ENCODE results near the gene S100A9. TPM values are rescaled to one million over a fixed set of nuclear protein-coding genes. Genes with fewer than 3 reads are reported as not detected.

The S100A9 gene
- polyA plus RNA-seq, 3 donors = 20,498 to 43,602 (median 40,800) TPM

DNA sequence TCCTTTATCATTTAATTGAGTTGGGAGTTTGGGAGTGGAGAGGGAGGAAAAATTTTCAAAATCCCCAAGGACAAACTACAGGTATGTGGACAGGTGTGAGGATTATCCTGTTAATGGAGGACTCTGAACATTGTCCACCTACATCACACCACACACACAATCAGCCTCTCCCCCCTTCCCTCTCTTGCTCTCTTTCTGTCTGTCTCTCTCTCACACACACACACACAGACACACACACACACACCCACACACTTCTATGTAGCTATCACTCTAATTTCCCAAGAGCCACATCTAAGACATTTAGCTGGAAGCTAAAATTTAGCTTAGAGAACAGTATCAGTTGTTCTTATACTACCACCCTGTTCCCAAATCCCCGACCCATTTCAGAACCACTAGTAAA, 31.7 kb downstream of the S100A9 start:
- H3K27me3 ChIP-seq (ENCODE audit: control insufficient read depth in 2 of 2, insufficient read depth in 2 of 2, low read length in 2 of 2) = no peaks in the 10 kb centered on the region
- H3K9ac ChIP-seq (ENCODE audit: insufficient read depth, low read length, poor library complexity, severe bottlenecking) = no peak overlapping the region
- peak overlapping the region; percentile 82 for H3K4me2 ChIP-seq (replicated peaks; ENCODE audit: extremely low read depth, low read length, poor library complexity, severe bottlenecking)
- Mint-ChIP-seq H3K36me3 (peaks cover 6 to 19% of the 10 kb centered on the region in 2 donors), H3K4me3 (peak overlapping the region; percentile 100), H3K27me3 (ENCODE audit: low read depth in 3 of 3) (no peaks in the 10 kb centered on the region), H3K4me1 (peaks cover 95% of the 10 kb centered on the region), H3K9me3 (peaks cover 0 to 2% (median 0%) of the 10 kb centered on the region in 7 donors), H3K27ac (peak overlapping the region; percentile 97 to 100 (median 99))
- peaks cover 56% of the 10 kb centered on the region for H3K79me2 ChIP-seq (ENCODE audit: insufficient read depth, low read length)
- TF ChIP-seq, protein P1, sequence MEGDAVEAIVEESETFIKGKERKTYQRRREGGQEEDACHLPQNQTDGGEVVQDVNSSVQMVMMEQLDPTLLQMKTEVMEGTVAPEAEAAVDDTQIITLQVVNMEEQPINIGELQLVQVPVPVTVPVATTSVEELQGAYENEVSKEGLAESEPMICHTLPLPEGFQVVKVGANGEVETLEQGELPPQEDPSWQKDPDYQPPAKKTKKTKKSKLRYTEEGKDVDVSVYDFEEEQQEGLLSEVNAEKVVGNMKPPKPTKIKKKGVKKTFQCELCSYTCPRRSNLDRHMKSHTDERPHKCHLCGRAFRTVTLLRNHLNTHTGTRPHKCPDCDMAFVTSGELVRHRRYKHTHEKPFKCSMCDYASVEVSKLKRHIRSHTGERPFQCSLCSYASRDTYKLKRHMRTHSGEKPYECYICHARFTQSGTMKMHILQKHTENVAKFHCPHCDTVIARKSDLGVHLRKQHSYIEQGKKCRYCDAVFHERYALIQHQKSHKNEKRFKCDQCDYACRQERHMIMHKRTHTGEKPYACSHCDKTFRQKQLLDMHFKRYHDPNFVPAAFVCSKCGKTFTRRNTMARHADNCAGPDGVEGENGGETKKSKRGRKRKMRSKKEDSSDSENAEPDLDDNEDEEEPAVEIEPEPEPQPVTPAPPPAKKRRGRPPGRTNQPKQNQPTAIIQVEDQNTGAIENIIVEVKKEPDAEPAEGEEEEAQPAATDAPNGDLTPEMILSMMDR (IDR thresholded peaks at IDR 0.05) = no peak
- no CpG with 5 or more reads among the region's 1 CpG for WGBS (ENCODE audit: insufficient coverage)
- H3K27ac ChIP-seq (ENCODE audit: low read depth in 1 of 2, low read length in 2 of 2) = peak overlapping the region; percentile 79 to 87
- DNase-seq = no peak
- no peaks in the 10 kb centered on the region for H3K36me3 ChIP-seq (replicated peaks in 1 of 2; ENCODE audit: control insufficient read depth in 1 of 2, insufficient read depth in 2 of 2, low read length in 2 of 2)
- peaks cover 87 to 96% of the 10 kb centered on the region in 2 donors for H3K4me1 ChIP-seq (ENCODE audit: control insufficient read depth in 1 of 2, insufficient read depth in 2 of 2, low read length in 2 of 2)
- intact Hi-C loops (cut with micrococcal nuclease) = no loop called here
- H2AFZ ChIP-seq (ENCODE audit: insufficient read depth, low read depth, low read length, poor library complexity, severe bottlenecking) = no peak overlapping the region
- H3K9me3 ChIP-seq (replicated peaks in 1 of 2; ENCODE audit: control insufficient read depth in 1 of 2, insufficient read depth in 1 of 2, low read length in 2 of 2) = no peaks in the 10 kb centered on the region
- peak overlapping the region; percentile 76 to 89 (median 82) for H3K4me3 ChIP-seq (replicated peaks in 1 of 3; ENCODE audit: low read depth in 2 of 3, low read length in 3 of 3)
- peaks cover 10% of the 10 kb centered on the region for H4K20me1 ChIP-seq (ENCODE audit: insufficient read depth, low read length)

DNA sequence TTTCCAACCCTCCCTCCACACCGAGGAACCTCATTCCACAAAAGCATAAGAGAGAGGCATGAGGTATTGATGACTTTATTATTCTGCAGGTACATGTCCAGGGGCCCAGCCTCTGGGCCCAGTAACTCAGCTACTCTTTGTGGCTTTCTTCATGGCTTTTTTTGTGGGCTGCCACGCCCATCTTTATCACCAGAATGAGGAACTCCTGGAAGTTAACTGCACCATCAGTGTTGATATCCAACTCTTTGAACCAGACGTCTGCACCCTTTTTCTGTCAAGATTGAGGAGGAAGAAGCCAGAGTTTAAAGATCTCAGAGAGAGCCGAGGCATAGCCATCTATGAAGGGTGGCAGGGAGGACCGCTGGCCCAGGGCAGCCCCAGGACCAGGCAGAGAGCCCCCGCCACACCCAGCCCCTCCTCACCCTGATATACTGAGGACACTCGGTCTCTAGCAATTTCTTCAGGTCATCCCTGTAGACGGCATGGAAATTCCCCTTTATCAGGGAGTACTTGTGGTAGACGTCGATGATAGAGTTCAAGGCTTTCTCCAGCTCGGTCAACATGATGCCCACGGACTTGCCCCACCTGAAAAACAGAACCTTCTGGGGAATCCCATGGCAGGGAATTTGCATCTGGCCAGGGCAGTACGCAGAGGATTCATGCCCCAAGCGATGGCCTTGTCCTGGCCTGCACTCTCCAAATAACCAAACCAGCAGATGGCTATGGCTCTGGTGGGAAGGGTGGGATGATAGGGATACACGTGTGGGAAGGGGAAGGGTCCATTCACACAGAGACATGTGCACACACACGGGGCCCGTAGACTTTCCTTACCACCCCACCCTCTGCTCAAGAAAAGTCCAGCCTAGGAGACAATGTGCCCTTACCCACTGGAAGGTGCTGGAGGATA, 32.6 kb downstream of the S100A9 start:
- intact Hi-C loops (cut with micrococcal nuclease) = no loop called here
- Histone ChIP-seq H3K79me2 (ENCODE audit: insufficient read depth, low read length) (peaks cover 48% of the 10 kb centered on the region), H2AFZ (ENCODE audit: insufficient read depth, low read depth, low read length, poor library complexity, severe bottlenecking) (no peak overlapping the region), H3K9ac (ENCODE audit: insufficient read depth, low read length, poor library complexity, severe bottlenecking) (peak overlapping the region; percentile 70), H3K9me3 (replicated peaks in 1 of 2; ENCODE audit: control insufficient read depth in 1 of 2, insufficient read depth in 1 of 2, low read length in 2 of 2) (no peaks in the 10 kb centered on the region), H3K36me3 (replicated peaks in 1 of 2; ENCODE audit: control insufficient read depth in 1 of 2, insufficient read depth in 2 of 2, low read length in 2 of 2) (no peaks in the 10 kb centered on the region), H3K4me1 (ENCODE audit: control insufficient read depth in 1 of 2, insufficient read depth in 2 of 2, low read length in 2 of 2) (peaks cover 82 to 96% of the 10 kb centered on the region in 2 donors), H3K4me2 (replicated peaks; ENCODE audit: extremely low read depth, low read length, poor library complexity, severe bottlenecking) (peak overlapping the region; percentile 82), H3K27ac (ENCODE audit: low read depth in 1 of 2, low read length in 2 of 2) (peak overlapping the region; percentile 79 to 87), H3K27me3 (ENCODE audit: control insufficient read depth in 2 of 2, insufficient read depth in 2 of 2, low read length in 2 of 2) (no peaks in the 10 kb centered on the region), H3K4me3 (replicated peaks in 1 of 3; ENCODE audit: low read depth in 2 of 3, low read length in 3 of 3) (peak overlapping the region; percentile 76 to 89 (median 82)), H4K20me1 (ENCODE audit: insufficient read depth, low read length) (peaks cover 10% of the 10 kb centered on the region)
- H3K36me3 Mint-ChIP-seq = peaks cover 6 to 19% of the 10 kb centered on the region in 2 donors
- H3K4me1 Mint-ChIP-seq = peaks cover 95% of the 10 kb centered on the region
- TF ChIP-seq, protein P1 (IDR thresholded peaks at IDR 0.05) = no peak
- H3K4me3 Mint-ChIP-seq = peak overlapping the region; percentile 100
- H3K9me3 Mint-ChIP-seq = peaks cover 0 to 2% (median 0%) of the 10 kb centered on the region in 7 donors
- H3K27ac Mint-ChIP-seq = peak overlapping the region; percentile 97 to 100 (median 99)
- H3K27me3 Mint-ChIP-seq (ENCODE audit: low read depth in 3 of 3) = peaks cover 0 to 1% (median 0%) of the 10 kb centered on the region in 3 donors
- WGBS (ENCODE audit: insufficient coverage) = 65% methylated on average over 4 of the region's 17 CpGs
- peak; percentile 57 to 71 (median 70) for DNase-seq
